GM19467 (cell line): ENCODE data around the gene ADARB2.
"Not testable (repeated sequence)": the region's sequence is repeated elsewhere in the genome, so short reads cannot be mapped to it uniquely, and the experiment has no call there.

Experiments
- ATAC-seq: cut with Tn5 transposase; IDR thresholded peaks from one replicate; pipeline ENCODE4 v1.9.1; 2021; ENCODE audit warnings: mild to moderate bottlenecking, moderate library complexity; ENCODE audit not compliant: unreplicated experiment

Gene ADARB2

GRCh38 chr10:1362589-1363445, 374.5 kb downstream of the ADARB2 start:
- no peak for ATAC-seq

- no peak for ATAC-seq
These were observed 375.8 kb downstream of the ADARB2 start for GRCh38 chr10:1361411-1362105.

GRCh38 chr10:1360558-1361164, 376.7 kb downstream of the ADARB2 start:
- no peak for ATAC-seq

DNA sequence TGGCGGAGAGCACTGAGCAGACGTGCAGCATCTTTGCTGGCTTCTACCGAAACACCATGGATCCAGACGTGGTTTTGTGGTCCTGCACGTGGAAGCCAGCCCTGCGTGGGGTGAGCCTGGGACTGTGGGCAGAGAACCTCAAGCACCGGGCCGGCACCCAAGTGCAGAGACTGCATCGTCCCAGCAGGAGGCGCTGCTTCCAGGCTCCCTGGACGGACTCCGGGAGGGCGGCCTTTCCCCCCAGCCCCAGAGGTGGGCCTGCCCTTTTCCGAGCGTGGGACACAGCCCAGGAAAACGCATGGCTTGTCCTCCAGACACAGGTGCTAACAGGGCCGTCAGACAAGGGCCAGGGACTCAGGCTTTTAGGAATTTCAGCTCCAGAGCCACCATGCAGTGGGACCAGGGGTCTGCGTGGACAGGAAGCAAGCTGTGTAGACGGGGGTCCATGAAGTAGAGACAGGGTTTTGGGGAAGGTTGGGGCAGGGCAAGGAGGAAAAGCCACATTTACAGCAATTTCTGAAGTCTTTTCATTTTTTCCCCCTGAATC, 377.2 kb downstream of the ADARB2 start:
- no peak for ATAC-seq

DNA sequence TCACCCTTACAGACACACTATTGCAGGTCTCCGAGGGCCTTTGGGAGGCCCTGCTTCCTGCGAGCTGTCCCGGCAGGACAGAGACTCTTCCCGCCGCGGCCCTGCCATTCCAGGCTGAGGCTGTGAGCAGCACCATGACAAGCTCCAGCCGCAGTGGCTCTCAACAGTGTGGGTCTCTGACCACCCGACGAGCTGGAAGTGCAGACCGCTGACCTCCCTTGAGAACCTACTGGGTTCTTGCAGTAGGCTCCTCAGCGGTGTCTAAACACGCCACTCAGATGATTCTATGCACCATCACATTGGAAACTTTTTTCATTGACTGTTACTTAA, 377.7 kb downstream of the ADARB2 start:
- ATAC-seq, result no peak

DNA sequence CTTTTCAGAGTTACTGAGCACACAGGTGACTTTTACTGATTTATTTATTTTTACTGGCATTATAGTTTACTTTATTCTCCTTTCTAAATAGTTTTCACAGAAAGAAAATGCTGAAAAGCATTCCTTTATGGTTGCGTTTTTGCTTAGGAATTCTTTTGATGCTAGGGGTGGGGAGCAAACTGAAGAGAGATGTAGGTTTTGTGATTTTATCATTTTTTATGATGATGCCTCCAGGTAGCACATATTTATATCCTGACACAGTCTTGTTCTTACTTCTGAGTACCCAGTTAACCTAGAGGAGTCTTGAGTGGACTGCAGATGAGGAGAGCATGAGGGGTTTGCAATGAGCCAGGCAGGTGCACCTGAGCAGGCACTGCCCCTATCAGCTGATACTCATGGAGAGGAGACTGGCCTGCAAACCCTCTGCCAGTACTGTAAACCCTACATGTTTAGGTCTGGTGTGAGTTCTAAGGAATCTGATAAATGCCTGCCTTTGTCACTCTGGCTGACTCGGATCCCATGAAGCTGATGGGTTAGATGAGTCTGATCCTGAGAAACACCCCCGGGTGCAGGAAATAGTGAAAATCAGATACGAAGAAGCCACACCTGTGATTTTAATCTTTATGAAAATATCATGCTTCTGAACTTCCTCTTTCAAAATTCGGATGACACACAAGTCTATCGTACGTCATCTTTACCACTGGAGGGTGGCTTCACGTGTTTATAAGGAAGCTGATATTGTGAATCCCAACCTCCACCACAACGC, 378.3 kb downstream of the ADARB2 start:
- ATAC-seq, result no peak

DNA sequence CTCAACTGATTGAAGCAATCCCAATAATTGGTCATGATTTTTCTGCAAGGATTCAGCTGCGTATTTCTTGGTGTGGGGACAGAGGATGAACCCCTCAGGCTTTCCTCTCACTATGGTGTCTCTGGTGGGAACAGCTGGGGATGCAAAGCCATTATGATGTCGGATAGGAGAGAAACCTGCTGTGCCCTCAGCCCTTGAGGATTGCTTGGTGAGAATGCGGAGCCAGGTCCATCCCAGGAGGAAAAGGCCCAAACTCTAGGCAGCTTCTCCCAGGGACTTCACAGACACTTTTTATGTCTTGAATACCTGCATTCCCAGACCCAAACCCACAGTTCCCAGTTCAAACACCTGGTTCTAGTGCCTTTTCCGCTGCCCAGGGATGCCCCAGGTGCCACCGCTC, 379.2 kb downstream of the ADARB2 start:
- ATAC-seq, result no peak

DNA sequence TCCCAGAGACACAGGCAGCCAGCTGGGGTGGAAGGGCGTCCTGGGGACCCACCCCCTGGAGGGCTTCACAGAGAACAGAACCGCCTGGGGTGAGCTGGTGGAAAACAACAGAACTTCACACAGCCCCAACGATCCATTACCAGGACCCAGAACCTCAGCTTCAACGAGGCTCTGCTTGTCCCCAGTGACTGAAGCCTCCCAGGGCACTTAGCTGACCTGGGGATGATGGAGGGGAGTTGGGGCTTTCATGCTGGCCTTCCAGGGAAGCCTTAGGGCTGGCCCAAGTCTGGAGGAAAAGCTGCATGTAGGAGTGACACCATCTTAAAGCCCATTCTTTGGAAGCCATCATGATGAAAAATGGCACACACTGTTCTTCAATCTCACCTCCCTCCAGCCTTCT, 381.0 kb downstream of the ADARB2 start:
- ATAC-seq, result no peak

DNA sequence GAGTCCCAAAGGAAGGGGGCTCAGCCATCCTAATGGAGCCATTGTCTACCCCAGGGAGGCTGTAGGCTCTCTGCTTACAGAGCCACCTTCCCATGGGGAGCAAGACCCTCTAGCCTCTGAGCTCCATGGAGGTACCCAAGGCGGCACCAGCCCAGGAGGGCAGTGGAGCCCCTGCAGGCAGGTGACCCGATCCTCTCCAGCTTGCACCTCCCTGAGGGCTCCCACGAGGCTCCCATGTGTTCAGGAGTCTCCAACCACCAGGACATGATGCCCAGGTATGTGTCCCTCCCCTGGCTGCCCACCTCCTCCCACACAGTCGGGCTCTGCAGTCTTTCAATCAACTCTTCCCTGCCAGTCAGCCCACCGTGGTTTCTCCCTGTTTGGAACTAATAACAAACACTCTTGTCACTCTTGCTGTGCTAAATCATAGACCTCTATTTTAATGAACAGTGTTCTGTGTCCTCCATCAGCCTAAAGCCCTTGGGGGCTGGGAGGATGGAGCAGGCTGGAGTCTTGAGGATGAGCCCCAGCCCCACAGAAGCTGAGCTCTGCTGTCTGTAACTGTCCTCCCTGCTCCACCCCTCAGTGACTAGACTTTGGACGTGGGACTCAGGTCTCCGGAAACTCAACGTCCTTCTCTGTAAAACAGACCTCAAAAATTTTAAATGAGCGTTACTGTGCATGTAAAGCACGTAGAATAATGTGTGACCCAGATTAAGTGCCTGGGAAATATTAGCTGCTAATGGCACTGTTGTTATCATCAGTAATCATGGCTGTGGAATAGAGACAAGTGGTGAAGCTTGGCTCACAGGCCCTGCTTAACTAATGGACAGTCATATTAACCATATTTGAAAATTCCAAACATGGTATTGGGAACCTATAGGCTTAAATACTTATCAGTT, 382.3 kb downstream of the ADARB2 start:
- no peak for ATAC-seq

- not testable (repeated sequence) for ATAC-seq
These were observed 385.0 kb downstream of the ADARB2 start for GRCh38 chr10:1352296-1352695.

GRCh38 chr10:1348773-1349050, 388.6 kb downstream of the ADARB2 start:
- no peak for ATAC-seq

GRCh38 chr10:1347962-1348772, 389.2 kb downstream of the ADARB2 start:
- ATAC-seq, result no peak

GRCh38 chr10:1347525-1347924, 389.8 kb downstream of the ADARB2 start:
- no peak for ATAC-seq

- ATAC-seq, result no peak
These were observed 391.1 kb downstream of the ADARB2 start for GRCh38 chr10:1346201-1346600.

- no peak for ATAC-seq
These were observed 392.0 kb downstream of the ADARB2 start for GRCh38 chr10:1345368-1345767.

DNA sequence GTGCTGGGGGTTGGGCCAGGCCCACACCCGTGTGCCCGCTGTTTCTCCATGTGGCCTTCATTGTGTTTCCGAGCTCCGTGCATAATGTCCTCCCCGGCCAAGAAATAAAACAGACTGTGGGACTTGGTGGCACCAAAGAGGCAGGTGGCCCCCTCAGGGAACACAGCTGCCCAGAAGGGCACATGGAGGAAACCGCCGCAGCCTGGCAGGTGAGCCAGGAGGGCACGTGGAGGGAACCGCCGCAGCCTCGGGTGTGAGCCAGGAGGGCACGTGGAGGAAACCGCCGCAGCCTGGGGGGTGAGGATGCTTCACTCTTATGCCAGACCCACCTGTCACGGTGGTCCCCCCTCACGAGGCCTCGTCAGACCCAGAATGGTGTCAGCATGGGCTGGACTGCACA, 392.5 kb downstream of the ADARB2 start:
- no peak for ATAC-seq

DNA sequence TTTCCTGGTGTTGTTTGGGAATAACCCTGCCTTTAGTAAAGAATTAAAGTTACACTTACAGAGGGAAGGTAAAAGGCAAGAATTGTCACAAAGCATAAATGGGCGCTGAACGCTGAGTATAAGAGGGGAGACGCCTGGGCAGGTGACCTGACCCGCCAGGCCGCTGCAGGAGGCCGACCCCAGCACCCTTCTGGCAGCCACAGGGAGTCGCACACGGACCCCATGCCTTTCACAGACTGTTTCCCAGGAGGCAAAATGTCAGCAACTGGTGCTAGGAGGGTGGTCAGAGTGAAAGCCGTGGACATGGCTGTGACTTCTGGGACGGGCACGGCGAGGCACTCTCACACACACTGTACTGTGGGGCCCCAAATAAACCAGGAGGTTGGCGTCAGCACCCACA, 392.9 kb downstream of the ADARB2 start:
- no peak for ATAC-seq

- no peak for ATAC-seq
These were observed 394.1 kb downstream of the ADARB2 start for GRCh38 chr10:1343176-1343575.

GRCh38 chr10:1341052-1341451, 396.3 kb downstream of the ADARB2 start:
- ATAC-seq, result not testable (repeated sequence)
